ENCODE data around the gene PRKCA.

Gene PRKCA

DNA sequence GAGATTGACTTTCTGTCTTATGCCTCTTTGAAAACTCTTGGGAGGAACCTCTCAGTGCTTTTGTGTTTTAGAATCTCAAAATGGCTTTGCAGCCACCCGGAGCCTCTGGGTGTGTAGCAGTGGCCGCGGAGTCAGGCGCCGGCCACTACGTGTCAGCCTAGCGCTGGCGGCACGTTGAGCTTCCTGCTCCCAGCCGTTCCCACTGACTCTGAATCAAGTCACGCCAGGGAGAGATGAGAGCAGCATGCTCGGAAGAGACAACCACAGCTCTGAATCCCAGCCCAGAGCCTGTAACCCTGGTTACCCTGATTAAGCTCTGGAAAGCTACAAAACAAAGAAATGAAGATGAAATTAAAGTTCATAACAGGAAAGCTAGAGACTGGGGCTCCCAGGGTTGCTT is 435.1 kb downstream of the PRKCA start:
- no peaks in the 10 kb centered on the region for H3K9me3 ChIP-seq (ENCODE audit: insufficient read depth, low read length)
- TF ChIP-seq YY1 (IDR thresholded peaks at IDR 0.05; ENCODE audit: insufficient read depth, insufficient read length): no peak
- TF ChIP-seq ZNF274 (IDR thresholded peaks at IDR 0.05; ENCODE audit: low read depth, low read length): no peak
- TF ChIP-seq SUZ12 (IDR thresholded peaks at IDR 0.05; ENCODE audit: extremely low read depth, insufficient read depth, insufficient read length): no peak
- H3K4me3 ChIP-seq (ENCODE audit: insufficient read length, low read depth): no peak overlapping the region
- peaks cover 7% of the 10 kb centered on the region for H3K36me3 ChIP-seq (ENCODE audit: insufficient read depth, insufficient read length, low read length)
- peaks cover 6% of the 10 kb centered on the region for H3K4me1 ChIP-seq (ENCODE audit: insufficient read depth, insufficient read length)
- no peaks in the 10 kb centered on the region for H3K27me3 ChIP-seq (ENCODE audit: insufficient read depth, insufficient read length)
- no peak overlapping the region for H3K9ac ChIP-seq (ENCODE audit: insufficient read length, low read depth)
- no peak for DNase-seq (ENCODE audit: low read depth, low spot score)

DNA sequence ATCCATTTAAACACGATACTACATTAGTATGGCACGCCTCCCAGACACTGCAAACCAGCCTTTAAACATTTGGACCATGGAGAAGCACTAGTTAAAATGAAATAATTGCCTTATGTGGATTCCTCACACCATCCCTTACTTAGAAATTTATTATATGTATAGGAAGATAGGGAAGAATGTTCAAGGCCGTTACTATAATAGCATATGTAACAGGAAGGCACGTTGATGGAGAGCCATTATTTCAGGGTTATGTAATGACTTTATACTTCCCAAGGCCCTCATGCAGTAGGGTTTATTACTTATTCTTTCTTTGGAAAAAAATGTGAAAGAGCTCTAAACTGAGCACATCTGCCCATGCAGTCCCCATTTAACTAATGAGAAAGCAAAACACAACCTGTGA is 435.9 kb downstream of the PRKCA start:
- Histone ChIP-seq H3K4me3 (ENCODE audit: insufficient read length, low read depth) (no peak overlapping the region), H3K9me3 (ENCODE audit: insufficient read depth, low read length) (no peaks in the 10 kb centered on the region), H3K27me3 (ENCODE audit: insufficient read depth, insufficient read length) (no peaks in the 10 kb centered on the region), H3K9ac (ENCODE audit: insufficient read length, low read depth) (no peak overlapping the region), H3K36me3 (ENCODE audit: insufficient read depth, insufficient read length, low read length) (peaks cover 9% of the 10 kb centered on the region), H3K4me1 (ENCODE audit: insufficient read depth, insufficient read length) (peaks cover 6% of the 10 kb centered on the region)
- DNase-seq (ENCODE audit: low read depth, low spot score): no peak
- TF ChIP-seq YY1 (IDR thresholded peaks at IDR 0.05; ENCODE audit: insufficient read depth, insufficient read length) (no peak), SUZ12 (IDR thresholded peaks at IDR 0.05; ENCODE audit: extremely low read depth, insufficient read depth, insufficient read length) (no peak), ZNF274 (IDR thresholded peaks at IDR 0.05; ENCODE audit: low read depth, low read length) (no peak)

DNA sequence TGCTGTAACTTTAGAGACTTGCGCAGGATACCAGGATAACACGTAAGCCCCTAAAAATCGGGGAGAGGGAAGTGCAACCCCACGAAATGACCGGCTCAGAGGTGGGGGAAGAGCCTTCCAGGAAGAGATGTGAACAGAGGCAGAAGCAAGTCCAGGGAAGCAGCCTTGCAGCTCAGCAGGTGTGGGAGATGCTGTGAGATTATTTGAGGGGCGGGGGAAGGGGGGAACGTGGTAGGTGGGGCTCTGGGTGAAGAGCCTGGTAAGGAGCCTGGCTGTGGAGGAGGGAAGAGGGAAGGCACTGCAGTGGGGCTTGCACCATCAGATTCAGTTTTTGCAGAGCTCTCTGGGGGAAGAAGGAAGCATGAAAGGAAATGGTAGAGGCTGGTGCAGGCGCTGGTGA is 437.1 kb downstream of the PRKCA start:
- H3K27me3 ChIP-seq (ENCODE audit: insufficient read depth, insufficient read length): no peaks in the 10 kb centered on the region
- no peaks in the 10 kb centered on the region for H3K9me3 ChIP-seq (ENCODE audit: insufficient read depth, low read length)
- H3K4me3 ChIP-seq (ENCODE audit: insufficient read length, low read depth): no peak overlapping the region
- H3K9ac ChIP-seq (ENCODE audit: insufficient read length, low read depth): no peak overlapping the region
- H3K4me1 ChIP-seq (ENCODE audit: insufficient read depth, insufficient read length): peaks cover 6% of the 10 kb centered on the region
- TF ChIP-seq ZNF274 (IDR thresholded peaks at IDR 0.05; ENCODE audit: low read depth, low read length) (no peak), YY1 (IDR thresholded peaks at IDR 0.05; ENCODE audit: insufficient read depth, insufficient read length) (no peak), SUZ12 (IDR thresholded peaks at IDR 0.05; ENCODE audit: extremely low read depth, insufficient read depth, insufficient read length) (no peak)
- DNase-seq (ENCODE audit: low read depth, low spot score): no peak
- peaks cover 9% of the 10 kb centered on the region for H3K36me3 ChIP-seq (ENCODE audit: insufficient read depth, insufficient read length, low read length)

DNA sequence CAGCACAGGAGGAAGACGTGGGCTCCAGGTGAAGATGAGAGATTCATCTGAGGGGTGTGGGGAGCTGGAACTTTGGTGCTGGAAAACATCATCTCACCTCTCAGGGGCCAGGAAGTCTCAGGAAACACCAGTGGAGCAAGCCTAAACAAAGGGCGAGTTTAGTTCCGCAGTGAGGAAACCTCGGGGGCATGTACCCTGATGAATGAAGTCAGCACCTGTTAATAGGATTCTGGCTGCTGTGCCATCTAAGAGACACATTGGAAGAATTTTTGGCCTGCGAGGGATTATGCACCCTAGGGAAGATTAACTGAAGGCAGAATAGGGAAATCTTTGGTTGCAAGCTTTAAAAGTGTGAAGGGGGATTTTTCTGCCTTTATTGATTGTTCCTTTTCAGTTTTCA is 437.8 kb downstream of the PRKCA start:
- Histone ChIP-seq H3K9me3 (ENCODE audit: insufficient read depth, low read length) (no peaks in the 10 kb centered on the region), H3K4me1 (ENCODE audit: insufficient read depth, insufficient read length) (peaks cover 6% of the 10 kb centered on the region), H3K9ac (ENCODE audit: insufficient read length, low read depth) (no peak overlapping the region), H3K4me3 (ENCODE audit: insufficient read length, low read depth) (no peak overlapping the region), H3K27me3 (ENCODE audit: insufficient read depth, insufficient read length) (no peaks in the 10 kb centered on the region), H3K36me3 (ENCODE audit: insufficient read depth, insufficient read length, low read length) (peaks cover 9% of the 10 kb centered on the region)
- DNase-seq (ENCODE audit: low read depth, low spot score): no peak
- TF ChIP-seq YY1 (IDR thresholded peaks at IDR 0.05; ENCODE audit: insufficient read depth, insufficient read length) (no peak), ZNF274 (IDR thresholded peaks at IDR 0.05; ENCODE audit: low read depth, low read length) (no peak), SUZ12 (IDR thresholded peaks at IDR 0.05; ENCODE audit: extremely low read depth, insufficient read depth, insufficient read length) (no peak)

DNA sequence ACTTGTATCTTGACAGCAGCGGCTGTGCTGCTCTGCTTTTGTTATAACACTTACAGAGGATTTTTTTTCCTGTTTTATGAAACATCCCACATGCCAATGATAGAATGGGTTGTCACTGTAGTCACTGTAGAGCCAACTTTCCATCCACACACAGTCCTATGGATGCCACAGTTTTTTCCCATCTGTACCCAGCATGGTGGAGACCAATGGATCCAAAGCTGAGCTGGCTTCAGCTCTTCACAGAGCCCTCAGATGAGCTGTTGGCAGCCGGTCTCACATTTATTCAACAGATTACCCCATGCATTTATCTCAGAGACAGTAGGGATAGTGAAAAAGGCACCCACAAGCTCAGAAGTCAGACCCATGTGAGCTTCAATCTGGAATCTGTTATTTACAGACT is 441.1 kb downstream of the PRKCA start:
- no peaks in the 10 kb centered on the region for H3K9me3 ChIP-seq (ENCODE audit: insufficient read depth, low read length)
- H3K27me3 ChIP-seq (ENCODE audit: insufficient read depth, insufficient read length): no peaks in the 10 kb centered on the region
- H3K9ac ChIP-seq (ENCODE audit: insufficient read length, low read depth): no peak overlapping the region
- TF ChIP-seq ZNF274 (IDR thresholded peaks at IDR 0.05; ENCODE audit: low read depth, low read length): no peak
- no peak for TF ChIP-seq SUZ12 (IDR thresholded peaks at IDR 0.05; ENCODE audit: extremely low read depth, insufficient read depth, insufficient read length)
- no peak for TF ChIP-seq YY1 (IDR thresholded peaks at IDR 0.05; ENCODE audit: insufficient read depth, insufficient read length)
- H3K4me1 ChIP-seq (ENCODE audit: insufficient read depth, insufficient read length): peaks cover 10% of the 10 kb centered on the region
- DNase-seq (ENCODE audit: low read depth, low spot score): no peak
- peaks cover 6% of the 10 kb centered on the region for H3K36me3 ChIP-seq (ENCODE audit: insufficient read depth, insufficient read length, low read length)
- H3K4me3 ChIP-seq (ENCODE audit: insufficient read length, low read depth): no peak overlapping the region

DNA sequence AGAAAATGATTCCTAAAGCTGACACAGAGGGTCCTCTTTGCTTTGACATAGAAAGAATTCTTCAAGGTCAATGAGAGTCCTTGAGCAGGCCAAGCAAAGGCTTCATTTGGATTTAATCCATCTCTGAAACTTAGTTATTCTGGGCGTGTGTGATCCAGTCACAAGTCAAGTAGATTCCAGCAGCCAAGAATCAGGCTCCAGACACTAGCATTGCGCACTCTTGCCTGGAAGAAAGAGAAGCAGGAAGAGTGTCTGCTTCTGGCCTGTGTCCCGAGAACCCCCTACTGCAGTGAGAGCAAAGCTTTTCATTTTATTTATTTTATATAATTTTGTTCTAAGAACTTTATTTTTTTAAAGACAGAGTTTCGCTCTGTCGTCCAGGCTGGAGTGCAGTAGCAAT is 444.3 kb downstream of the PRKCA start:
- no peak for DNase-seq (ENCODE audit: low read depth, low spot score)
- Histone ChIP-seq H3K27me3 (ENCODE audit: insufficient read depth, insufficient read length) (no peaks in the 10 kb centered on the region), H3K9me3 (ENCODE audit: insufficient read depth, low read length) (no peaks in the 10 kb centered on the region), H3K9ac (ENCODE audit: insufficient read length, low read depth) (no peak overlapping the region), H3K36me3 (ENCODE audit: insufficient read depth, insufficient read length, low read length) (peaks cover 6% of the 10 kb centered on the region), H3K4me3 (ENCODE audit: insufficient read length, low read depth) (no peak overlapping the region), H3K4me1 (ENCODE audit: insufficient read depth, insufficient read length) (peaks cover 4% of the 10 kb centered on the region)
- TF ChIP-seq ZNF274 (IDR thresholded peaks at IDR 0.05; ENCODE audit: low read depth, low read length) (no peak), SUZ12 (IDR thresholded peaks at IDR 0.05; ENCODE audit: extremely low read depth, insufficient read depth, insufficient read length) (no peak), YY1 (IDR thresholded peaks at IDR 0.05; ENCODE audit: insufficient read depth, insufficient read length) (no peak)

DNA sequence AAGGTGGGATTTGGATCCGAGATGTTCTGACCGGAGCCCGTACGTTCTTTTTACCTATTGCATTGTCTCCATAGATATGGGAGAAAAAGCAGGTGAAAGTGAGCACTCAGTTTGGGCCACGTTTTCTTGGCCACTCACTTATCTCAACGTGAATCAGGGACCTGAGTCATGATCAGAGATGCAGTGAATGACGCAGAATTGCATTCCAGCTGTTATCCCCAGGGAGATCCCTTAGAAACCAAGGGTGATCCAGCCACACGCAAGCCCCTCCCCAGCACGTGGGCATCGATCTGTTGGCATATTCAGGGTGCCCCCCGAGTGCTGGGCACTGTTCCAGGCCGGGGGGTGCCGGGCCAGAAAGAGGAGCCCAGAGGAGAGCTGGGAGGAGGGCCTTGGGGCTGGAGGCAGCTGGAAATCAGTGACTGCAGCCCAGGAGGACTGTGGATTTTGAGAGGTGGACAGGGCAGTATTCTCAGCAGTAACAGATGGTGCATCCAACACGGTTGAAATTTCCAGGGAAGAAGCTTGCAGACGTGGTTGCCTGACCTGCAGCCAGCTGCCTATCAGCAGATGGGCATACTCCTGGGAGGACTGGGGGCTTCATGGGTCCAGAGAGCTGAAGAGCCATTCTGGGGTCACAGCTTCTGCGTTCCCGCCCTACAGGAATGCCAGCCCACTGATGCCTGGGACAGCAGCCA is 445.3 kb downstream of the PRKCA start:
- H3K4me3 ChIP-seq (ENCODE audit: insufficient read length, low read depth): no peak overlapping the region
- peaks cover under 1% of the 10 kb centered on the region for H3K36me3 ChIP-seq (ENCODE audit: insufficient read depth, insufficient read length, low read length)
- no peaks in the 10 kb centered on the region for H3K27me3 ChIP-seq (ENCODE audit: insufficient read depth, insufficient read length)
- H3K4me1 ChIP-seq (ENCODE audit: insufficient read depth, insufficient read length): peaks cover 4% of the 10 kb centered on the region
- no peak overlapping the region for H3K9ac ChIP-seq (ENCODE audit: insufficient read length, low read depth)
- no peak for DNase-seq (ENCODE audit: low read depth, low spot score)
- no peak for TF ChIP-seq SUZ12 (IDR thresholded peaks at IDR 0.05; ENCODE audit: extremely low read depth, insufficient read depth, insufficient read length)
- no peak for TF ChIP-seq YY1 (IDR thresholded peaks at IDR 0.05; ENCODE audit: insufficient read depth, insufficient read length)
- TF ChIP-seq ZNF274 (IDR thresholded peaks at IDR 0.05; ENCODE audit: low read depth, low read length): no peak
- no peaks in the 10 kb centered on the region for H3K9me3 ChIP-seq (ENCODE audit: insufficient read depth, low read length)

All from NT2/D1 (cell line).